Thoracic aorta (tissue), 2 donors: Measurements from ENCODE around the gene TRO. TPM values are rescaled to one million over a fixed set of nuclear protein-coding genes. Genes with fewer than 3 reads are reported as not detected.

ENCODE experiments used
- ATAC-seq: fragments of 150-250 bp; one replicate; pipeline ENCODE4 v1.8.0; 2017; ENCODE audit warnings: low read depth; ENCODE audit not compliant: insufficient number of reproducible peaks, low FRiP score
- DNase-seq: peaks from one replicate; pipeline ENCODE4 v3.0.0-alpha.2; 2020; ENCODE audit warnings: low spot score
- H3K27ac ChIP-seq, 2 donors: fragments of 200-600 bp; sonication (generic); 1 replicate in 1 of 2; 2 replicates in 1 of 2; pipeline ENCODE4 v1.5.1; 2016; ENCODE audit warnings: mild to moderate bottlenecking in 2 of 2, moderate library complexity in 2 of 2
- H3K27me3 ChIP-seq: fragments of 200-600 bp; sonication (generic); replicated peaks from 2 replicates; pipeline ENCODE4 v1.6.0; 2016; ENCODE audit warnings: mild to moderate bottlenecking; ENCODE audit not compliant: insufficient read depth
- H3K36me3 ChIP-seq: fragments of 200-600 bp; sonication (generic); one replicate; pipeline ENCODE4 v1.5.1; 2016
- H3K4me1 ChIP-seq, 2 donors: fragments of 200-600 bp; sonication (generic); 1 replicate in 1 of 2; 2 replicates in 1 of 2; pipeline versions ENCODE4 v1.5.1 to v1.6.0; 2016; ENCODE audit warnings: low read depth in 2 of 2, mild to moderate bottlenecking in 1 of 2; ENCODE audit not compliant: control insufficient read depth in 1 of 2
- H3K4me3 ChIP-seq: fragments of 200-600 bp; sonication (generic); 2 replicates; pipeline ENCODE4 v1.5.1; 2016; ENCODE audit warnings: mild to moderate bottlenecking
- H3K9me3 ChIP-seq: fragments of 200-600 bp; sonication (generic); 2 replicates; pipeline ENCODE4 v1.5.1; 2016
- CTCF ChIP-seq: fragments of 200-600 bp; sonication (generic); IDR thresholded peaks from one replicate; pipeline ENCODE4 v1.5.1; 2019; ENCODE audit warnings: antibody characterized with exemption
- total RNA-seq, 2 donors: library from RNA; depleted of rRNA; stranded (reverse); fragments of >200 nt; gene quantifications; one replicate each; pipeline versions ENCODE4 v1.1.0 to v1.2.3, GENCODE V29; 2016

The TRO gene
- total RNA-seq, 2 donors from 2014 or later, result 21.1 to 131 TPM

GRCh38 chrX:54935306-54935705 lies 14.7 kb downstream of the TRO start:
- no peaks in the 10 kb centered on the region for H3K27me3 ChIP-seq
- no peak for ATAC-seq

DNA sequence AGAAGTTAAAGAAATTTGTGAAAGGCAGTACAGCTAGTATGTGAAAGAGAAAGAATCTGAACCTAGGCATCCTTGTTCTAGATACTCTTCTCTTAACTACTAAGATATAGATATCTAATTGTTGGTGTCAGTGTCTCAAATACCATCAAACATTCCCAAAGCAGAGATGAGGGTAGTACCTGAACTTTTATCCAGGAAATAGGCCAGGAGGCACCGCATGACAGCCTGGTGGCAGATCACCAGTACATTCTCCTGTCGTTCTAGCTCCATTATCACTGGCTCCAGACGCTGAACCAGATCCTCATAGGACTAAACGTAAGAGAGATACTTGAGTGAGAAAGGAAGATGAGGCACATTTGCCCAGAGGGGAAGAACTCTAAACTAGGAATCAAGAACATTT lies 16.8 kb downstream of the TRO start:
- Histone ChIP-seq H3K9me3 (no peaks in the 10 kb centered on the region), H3K27ac (no peak overlapping the region), H3K4me1 (no peaks in the 10 kb centered on the region), H3K36me3 (no peaks in the 10 kb centered on the region), H3K4me3 (no peak overlapping the region), H3K27me3 (no peaks in the 10 kb centered on the region)
- no peak for TF ChIP-seq CTCF
- ATAC-seq, result no peak
- no peak for DNase-seq

More at GRCh38 chrX:54935306-54935705, 14.7 kb downstream of the TRO start:
- DNase-seq, result no peak
- H3K4me3 ChIP-seq, result no peak overlapping the region
- H3K36me3 ChIP-seq, result no peaks in the 10 kb centered on the region
- no peaks in the 10 kb centered on the region for H3K4me1 ChIP-seq
- no peaks in the 10 kb centered on the region for H3K9me3 ChIP-seq
- no peak overlapping the region for H3K27ac ChIP-seq
- no peak for TF ChIP-seq CTCF

- ATAC-seq (no peak), DNase-seq (no peak)
- Histone ChIP-seq H3K27ac (no peak overlapping the region), H3K4me1 (no peaks in the 10 kb centered on the region), H3K4me3 (no peak overlapping the region), H3K27me3 (no peaks in the 10 kb centered on the region), H3K36me3 (no peaks in the 10 kb centered on the region), H3K9me3 (no peaks in the 10 kb centered on the region)
- no peak for TF ChIP-seq CTCF
Measured at GRCh38 chrX:54944816-54945215, 24.2 kb downstream of the TRO start.

DNA sequence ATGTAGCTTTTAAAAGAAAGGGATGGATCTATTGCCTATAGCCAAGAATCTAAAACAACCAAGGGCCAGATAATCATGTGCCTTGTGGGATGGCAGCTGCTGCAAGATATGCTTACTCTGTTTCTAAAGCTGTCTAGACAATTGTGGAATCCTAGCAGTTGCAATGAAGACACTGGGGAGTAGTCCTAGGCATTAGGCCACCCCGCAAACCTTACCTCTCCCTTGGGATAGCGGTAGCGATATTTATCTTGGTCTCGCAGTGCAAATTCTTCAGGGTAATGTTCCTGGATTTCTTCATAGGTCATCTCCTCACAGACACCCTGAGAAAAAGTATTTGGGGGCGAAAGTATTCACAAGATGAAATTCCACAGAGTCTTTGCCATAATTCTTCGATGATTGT lies 24.6 kb downstream of the TRO start:
- H3K27ac ChIP-seq, result no peak overlapping the region
- no peaks in the 10 kb centered on the region for H3K36me3 ChIP-seq
- ATAC-seq (no peak), DNase-seq (no peak)
- H3K4me1 ChIP-seq, result no peaks in the 10 kb centered on the region
- no peaks in the 10 kb centered on the region for H3K9me3 ChIP-seq
- TF ChIP-seq CTCF, result no peak
- H3K4me3 ChIP-seq, result no peak overlapping the region
- no peaks in the 10 kb centered on the region for H3K27me3 ChIP-seq

GRCh38 chrX:54950730-54951375 lies 30.2 kb downstream of the TRO start:
- no peaks in the 10 kb centered on the region for H3K4me1 ChIP-seq
- no peak for TF ChIP-seq CTCF
- ATAC-seq, result no peak

More at GRCh38 chrX:54950730-54951375, 30.2 kb downstream of the TRO start:
- Histone ChIP-seq H3K27me3 (no peaks in the 10 kb centered on the region), H3K36me3 (no peaks in the 10 kb centered on the region), H3K4me3 (no peak overlapping the region), H3K9me3 (no peaks in the 10 kb centered on the region), H3K27ac (no peak overlapping the region)
- DNase-seq, result no peak
